HepG2 (cell line): Measurements from ENCODE around the gene ZFYVE27. TPM values are rescaled to one million over a fixed set of nuclear protein-coding genes. Genes with fewer than 3 reads are reported as not detected.
A peak's percentile ranks its signal among the peaks of the same experiment; 100 is the strongest.

ENCODE experiments used
- ATF4 ChIP-seq, 2 experiments: fragments of 450-650 bp in 1 of 2; sonication (generic) in 1 of 2; formaldehyde crosslinking; IDR thresholded peaks; 2 replicates each; pipeline versions ENCODE4 v1.5.0 to v1.8.0; 2020 to 2022; ENCODE audit warnings: mild to moderate bottlenecking in 1 of 2, missing genetic modification reagents in 1 of 2
- ATF7-NPFF ChIP-seq: sonication (generic); formaldehyde crosslinking; IDR thresholded peaks from 2 replicates; pipeline ENCODE4 v1.8.1; 2023; ENCODE audit warnings: mild to moderate bottlenecking, low read depth, missing genetic modification reagents, moderate library complexity
- CEBPZ ChIP-seq: IDR thresholded peaks from 2 replicates; pipeline ENCODE4 v1.6.1; 2012; ENCODE audit warnings: low read length, improper control_type of control experiment
- KDM2A ChIP-seq: sonication (generic); formaldehyde crosslinking; IDR thresholded peaks from 2 replicates; pipeline ENCODE4 v1.4.0; 2020; ENCODE audit warnings: low read depth, missing genetic modification reagents, borderline replicate concordance
- MTA3 ChIP-seq: sonication (generic); formaldehyde crosslinking; IDR thresholded peaks from 2 replicates; pipeline ENCODE4 v1.4.0; 2020; ENCODE audit warnings: missing genetic modification reagents
- MYPOP ChIP-seq: sonication (generic); formaldehyde crosslinking; IDR thresholded peaks from 2 replicates; pipeline ENCODE4 v1.8.1; 2023; ENCODE audit warnings: mild to moderate bottlenecking, moderate library complexity, missing genetic modification reagents
- NFE2 ChIP-seq: sonication (generic); formaldehyde crosslinking; IDR thresholded peaks from 2 replicates; pipeline ENCODE4 v1.4.0; 2020; ENCODE audit warnings: missing genetic modification reagents
- PHF21A ChIP-seq: sonication (generic); formaldehyde crosslinking; IDR thresholded peaks from 2 replicates; pipeline ENCODE4 v1.5.0; 2020; ENCODE audit warnings: mild to moderate bottlenecking, missing genetic modification reagents
- SATB2 ChIP-seq: sonication (generic); formaldehyde crosslinking; IDR thresholded peaks from 2 replicates; pipeline ENCODE4 v1.5.0; 2020; ENCODE audit warnings: missing genetic modification reagents
- SP2 ChIP-seq: sonication (generic); formaldehyde crosslinking; IDR thresholded peaks from 2 replicates; pipeline ENCODE4 v1.5.1; 2020; ENCODE audit warnings: mild to moderate bottlenecking, missing genetic modification reagents
- SRF ChIP-seq: IDR thresholded peaks from 2 replicates; pipeline ENCODE4 v1.6.1; 2011; ENCODE audit warnings: mild to moderate bottlenecking, low read depth, low read length, moderate library complexity
- TBX2 ChIP-seq: sonication (generic); formaldehyde crosslinking; IDR thresholded peaks from 2 replicates; pipeline ENCODE4 v1.5.0; 2020; ENCODE audit warnings: missing genetic modification reagents, mild to moderate bottlenecking, borderline replicate concordance
- ZBTB39 ChIP-seq: sonication (generic); formaldehyde crosslinking; IDR thresholded peaks from 2 replicates; pipeline ENCODE4 v1.5.0; 2020; ENCODE audit warnings: missing genetic modification reagents
- ZFP36 ChIP-seq: fragments of 150-350 bp; IDR thresholded peaks from 2 replicates; pipeline ENCODE4 v1.6.1; 2018; ENCODE audit warnings: borderline replicate concordance, low read length, low read depth; ENCODE audit not compliant: partially characterized antibody
- ZNF160 ChIP-seq: sonication (generic); formaldehyde crosslinking; IDR thresholded peaks from 2 replicates; pipeline ENCODE4 v1.8.0; 2022; ENCODE audit warnings: mild to moderate bottlenecking, inconsistent platforms, missing genetic modification reagents
- ZNF629 ChIP-seq: sonication (generic); formaldehyde crosslinking; conservative IDR thresholded peaks from 2 replicates; pipeline ENCODE4 v1.5.0; 2020; ENCODE audit warnings: missing genetic modification reagents
- polyA plus RNA-seq, 8 experiments: library from polyadenylated mRNA; depleted of rRNA in 3 of 8; stranded (reverse) in 7 of 8; unstranded in 1 of 8; fragments of >200 nt; fragmentation: Illumina TruSeq in 4 of 8; extraction: Trizol in 4 of 8; gene quantifications; 2 replicates each; pipeline versions ENCODE4 v1.2.1 to v1.2.3, GENCODE V29; 2011 to 2016; ENCODE audit warnings: low read depth in 4 of 8, missing spikeins in 1 of 8, mixed read lengths in 1 of 8; ENCODE audit not compliant: insufficient read depth in 1 of 8
- total RNA-seq, 5 experiments: library from RNA; depleted of rRNA; stranded (reverse); fragments of >200 nt; fragmentation: Illumina TruSeq; extraction: Trizol; gene quantifications; 2 replicates each; pipeline ENCODE4 v1.2.3, GENCODE V29; 2016; ENCODE audit warnings: low read depth in 1 of 5
- TF ChIP-seq, protein P1 (sequence below): sonication (generic); formaldehyde crosslinking; conservative IDR thresholded peaks from 2 replicates; pipeline ENCODE4 v1.4.0; 2020; ENCODE audit warnings: mild to moderate bottlenecking, missing genetic modification reagents, moderate library complexity

The ZFYVE27 gene
- total and polyA plus RNA-seq, 2 of the 13 experiments (the other 11 are each of a cell fraction or from before 2014, with no cell fraction given): 19.7 to 20.5 TPM

DNA sequence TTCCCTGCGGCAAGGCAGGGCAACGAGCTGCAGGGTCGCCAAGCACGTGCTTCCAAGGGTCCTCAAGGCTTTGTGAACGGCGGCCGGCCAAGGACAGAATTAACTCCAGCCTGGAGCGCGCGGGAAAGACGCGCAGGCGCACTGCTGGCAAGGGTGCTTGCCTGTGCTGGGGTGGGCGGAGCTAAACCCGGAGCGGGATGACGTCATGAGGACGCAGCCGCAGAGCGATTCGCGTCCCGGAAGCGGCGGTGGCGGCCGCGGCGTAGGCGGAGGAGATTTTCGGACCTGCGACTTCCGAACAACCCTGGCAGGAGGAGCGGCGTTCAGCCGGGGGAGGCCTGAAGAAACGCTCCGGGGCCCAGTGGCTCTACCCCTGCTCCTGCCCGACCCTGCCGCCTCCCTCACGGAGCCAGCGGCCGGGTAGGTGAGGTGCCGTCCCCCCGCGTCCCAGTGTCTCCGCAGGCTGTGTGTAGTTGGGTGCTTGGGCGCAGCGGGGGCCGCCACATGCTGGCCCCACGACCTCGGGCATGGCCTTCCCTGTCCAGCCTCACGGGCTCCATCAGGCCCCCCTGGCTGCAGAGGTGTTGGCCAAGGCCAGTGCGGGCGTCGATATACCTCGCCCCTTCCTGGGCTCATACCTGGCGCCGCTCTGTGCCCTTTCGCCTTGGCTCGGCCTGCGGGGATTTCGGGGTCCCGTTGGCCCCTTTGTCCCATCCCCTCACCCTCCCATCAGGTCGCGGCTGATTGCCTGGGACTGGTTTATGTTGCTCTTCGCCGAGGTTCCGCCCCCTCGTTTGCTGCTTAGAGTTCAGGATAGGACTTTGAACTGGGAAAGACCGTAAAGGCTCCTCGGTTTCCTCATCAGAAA is at the start of gene ZFYVE27 (continued):
- TF ChIP-seq, protein P1, sequence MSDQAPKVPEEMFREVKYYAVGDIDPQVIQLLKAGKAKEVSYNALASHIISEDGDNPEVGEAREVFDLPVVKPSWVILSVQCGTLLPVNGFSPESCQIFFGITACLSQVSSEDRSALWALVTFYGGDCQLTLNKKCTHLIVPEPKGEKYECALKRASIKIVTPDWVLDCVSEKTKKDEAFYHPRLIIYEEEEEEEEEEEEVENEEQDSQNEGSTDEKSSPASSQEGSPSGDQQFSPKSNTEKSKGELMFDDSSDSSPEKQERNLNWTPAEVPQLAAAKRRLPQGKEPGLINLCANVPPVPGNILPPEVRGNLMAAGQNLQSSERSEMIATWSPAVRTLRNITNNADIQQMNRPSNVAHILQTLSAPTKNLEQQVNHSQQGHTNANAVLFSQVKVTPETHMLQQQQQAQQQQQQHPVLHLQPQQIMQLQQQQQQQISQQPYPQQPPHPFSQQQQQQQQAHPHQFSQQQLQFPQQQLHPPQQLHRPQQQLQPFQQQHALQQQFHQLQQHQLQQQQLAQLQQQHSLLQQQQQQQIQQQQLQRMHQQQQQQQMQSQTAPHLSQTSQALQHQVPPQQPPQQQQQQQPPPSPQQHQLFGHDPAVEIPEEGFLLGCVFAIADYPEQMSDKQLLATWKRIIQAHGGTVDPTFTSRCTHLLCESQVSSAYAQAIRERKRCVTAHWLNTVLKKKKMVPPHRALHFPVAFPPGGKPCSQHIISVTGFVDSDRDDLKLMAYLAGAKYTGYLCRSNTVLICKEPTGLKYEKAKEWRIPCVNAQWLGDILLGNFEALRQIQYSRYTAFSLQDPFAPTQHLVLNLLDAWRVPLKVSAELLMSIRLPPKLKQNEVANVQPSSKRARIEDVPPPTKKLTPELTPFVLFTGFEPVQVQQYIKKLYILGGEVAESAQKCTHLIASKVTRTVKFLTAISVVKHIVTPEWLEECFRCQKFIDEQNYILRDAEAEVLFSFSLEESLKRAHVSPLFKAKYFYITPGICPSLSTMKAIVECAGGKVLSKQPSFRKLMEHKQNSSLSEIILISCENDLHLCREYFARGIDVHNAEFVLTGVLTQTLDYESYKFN (CRISPR knock-in tag): peak; percentile 31
- TF ChIP-seq ATF7-NPFF (peak; percentile 98), ATF4 (CRISPR knock-in tag; IDR thresholded peaks at IDR 0.05) (peak in 1 of 2 experiments; percentile 81; a peak in 2 of 4 replicates), SRF (no peak), ZNF160 (CRISPR knock-in tag) (peak; percentile 81; the same call in 1 of the 2 replicates), TBX2 (CRISPR knock-in tag) (peak; percentile 85), ZBTB39 (peak; percentile 86), CEBPZ (no peak), ZNF629 (CRISPR knock-in tag) (no peak; the same call in 1 of the 2 replicates), KDM2A (CRISPR knock-in tag) (peak; percentile 81; the same call in 1 of the 2 replicates), SP2 (CRISPR knock-in tag) (no peak; the same call in 1 of the 2 replicates), PHF21A (peak; percentile 59), ZFP36 (no peak), MYPOP (CRISPR knock-in tag) (peak; percentile 55), NFE2 (no peak), MTA3 (CRISPR knock-in tag) (no peak), SATB2 (CRISPR knock-in tag) (peak; percentile 95)
